Type B pancreatic cell (in vitro differentiated cells): Measurements from ENCODE around the gene SRCAP. TPM values are rescaled to one million over a fixed set of nuclear protein-coding genes. Genes with fewer than 3 reads are reported as not detected.

ENCODE experiments used
- total RNA-seq: library from RNA; stranded (reverse); gene quantifications from 2 replicates; pipeline ENCODE4 v1.2.1, GENCODE V29; 2021; ENCODE audit warnings: low replicate concordance

Gene SRCAP
- total RNA-seq, 1 donor from 2014 or later: 73.5 TPM

Other genes with a start within 250 kb of the SRCAP start
- gene ITGAL, start 226.4 kb upstream of the SRCAP start, total RNA-seq: 0.33 and 0.48 TPM in 2 replicates
- 58.7 and 59.6 TPM in 2 replicates for gene ZNF768, start 172.6 kb upstream of the SRCAP start, total RNA-seq
- 9.3 and 11.4 TPM in 2 replicates for gene ZNF747, start 164.3 kb upstream of the SRCAP start, total RNA-seq
- 16.8 and 20.2 TPM in 2 replicates for gene ZNF764, start 140.8 kb upstream of the SRCAP start, total RNA-seq
- 9.8 and 14.3 TPM in 2 replicates for gene ZNF688, start 127.5 kb upstream of the SRCAP start, total RNA-seq
- gene ZNF785, start 113.5 kb upstream of the SRCAP start, total RNA-seq: 22.4 and 29.1 TPM in 2 replicates
- 8.1 and 14.9 TPM in 2 replicates for gene ZNF689, start 88.8 kb upstream of the SRCAP start, total RNA-seq
- 41.1 and 45.0 TPM in 2 replicates for gene PRR14, start 48.2 kb upstream of the SRCAP start, total RNA-seq
- gene FBRS, start 40.7 kb upstream of the SRCAP start, total RNA-seq: 77.3 and 78.2 TPM in 2 replicates
- 41.5 and 42.4 TPM in 2 replicates for gene PHKG2, start 49.3 kb downstream of the SRCAP start, total RNA-seq
- 14.2 and 15.0 TPM in 2 replicates for gene CFAP119, start 62.9 kb downstream of the SRCAP start, total RNA-seq
- gene RNF40, start 63.2 kb downstream of the SRCAP start, total RNA-seq: 107 and 131 TPM in 2 replicates
- gene ZNF629, start 88.0 kb downstream of the SRCAP start, total RNA-seq: 26.9 and 35.5 TPM in 2 replicates
- gene BCL7C, start 194.9 kb downstream of the SRCAP start, total RNA-seq: 26.3 and 35.0 TPM in 2 replicates
- 2.5 and 3.1 TPM in 2 replicates for gene CTF1, start 197.4 kb downstream of the SRCAP start, total RNA-seq
- 29.0 and 46.4 TPM in 2 replicates for gene FBXL19, start 224.4 kb downstream of the SRCAP start, total RNA-seq
- gene ORAI3, start 249.9 kb downstream of the SRCAP start, total RNA-seq: 18.7 and 19.4 TPM in 2 replicates